HEK293 (cell line): ENCODE data around the gene SHCBP1.

Experiments used
- HOXA7 ChIP-seq: sonication (generic); formaldehyde crosslinking; IDR thresholded peaks from 2 replicates; pipeline ENCODE4 v1.8.1; 2022; ENCODE audit warnings: missing genetic modification reagents, borderline replicate concordance
- ZNF274 ChIP-seq, 2 experiments: fragments of 200-500 bp in 1 of 2; fragments of 450-650 bp in 1 of 2; sonication (Bioruptor generic) in 1 of 2; formaldehyde crosslinking in 1 of 2; IDR thresholded peaks; 2 replicates each; pipeline versions ENCODE4 v1.5.1 to v1.6.1; 2014 to 2016; ENCODE audit warnings: borderline replicate concordance in 1 of 2, inconsistent platforms in 1 of 2, low read length in 1 of 2, missing biosample characterization in 1 of 2, missing genetic modification characterization in 1 of 2
- ZNF514 ChIP-seq: fragments of 450-650 bp; formaldehyde crosslinking; IDR thresholded peaks from 2 replicates; pipeline ENCODE4 v1.5.1; 2016; ENCODE audit warnings: missing biosample characterization, missing genetic modification characterization
- ZNF558 ChIP-seq: fragments of 450-650 bp; formaldehyde crosslinking; IDR thresholded peaks from 2 replicates; pipeline ENCODE4 v1.5.1; 2016; ENCODE audit warnings: missing biosample characterization, missing genetic modification characterization
- TF ChIP-seq, protein P1 (sequence below): fragments of 450-650 bp; formaldehyde crosslinking; IDR thresholded peaks from 2 replicates; pipeline ENCODE4 v1.5.1; 2016; ENCODE audit warnings: missing biosample characterization, missing genetic modification characterization
- TF ChIP-seq, protein P2 (sequence below): fragments of 450-650 bp; formaldehyde crosslinking; IDR thresholded peaks from 2 replicates; pipeline ENCODE4 v1.5.1; 2016; ENCODE audit warnings: missing biosample characterization, missing genetic modification characterization

DNA sequence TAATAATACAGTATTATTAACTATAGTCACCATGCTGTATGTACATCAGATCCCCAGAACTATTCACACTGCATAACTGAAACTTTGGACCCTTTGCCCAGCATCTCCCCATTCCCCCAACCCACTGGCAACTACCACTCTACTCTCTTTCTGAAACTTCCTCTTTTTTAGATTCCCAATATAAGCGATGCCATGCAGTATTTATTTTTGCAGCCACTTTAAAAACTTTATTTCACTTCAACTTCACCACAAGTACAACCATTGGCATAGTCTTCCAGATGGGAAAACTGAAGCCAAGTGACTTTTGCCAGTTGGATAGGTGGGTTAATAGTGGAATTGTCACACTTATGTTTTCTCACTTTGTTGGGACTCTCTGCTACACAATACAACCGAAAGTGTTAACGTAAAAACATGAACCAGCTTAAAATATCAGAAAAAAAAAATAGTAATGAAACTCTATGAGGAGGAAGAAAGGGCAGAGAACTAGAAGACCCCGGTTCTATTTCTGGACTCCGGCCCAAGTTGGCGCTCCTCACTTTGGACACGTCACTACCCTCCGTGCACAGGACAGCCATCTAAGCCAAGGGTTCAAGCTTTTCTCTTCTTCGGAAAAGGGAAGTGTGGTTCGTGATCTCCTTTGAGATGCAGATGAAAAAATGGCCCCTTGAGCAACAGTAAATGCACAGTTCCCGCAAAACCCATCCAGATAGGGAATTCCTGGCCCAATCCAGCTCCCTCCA, 743 bp downstream of the SHCBP1 start:
- TF ChIP-seq ZNF514 (no peak), ZNF274 (IDR thresholded peaks at IDR 0.05; ENCODE audit: low read length) (no peak), ZNF274 (tag by site-specific recombination; IDR thresholded peaks at IDR 0.05; ENCODE audit: borderline replicate concordance) (no peak), HOXA7 (no peak), ZNF558 (tag by site-specific recombination) (no peak)
- TF ChIP-seq, protein P1, sequence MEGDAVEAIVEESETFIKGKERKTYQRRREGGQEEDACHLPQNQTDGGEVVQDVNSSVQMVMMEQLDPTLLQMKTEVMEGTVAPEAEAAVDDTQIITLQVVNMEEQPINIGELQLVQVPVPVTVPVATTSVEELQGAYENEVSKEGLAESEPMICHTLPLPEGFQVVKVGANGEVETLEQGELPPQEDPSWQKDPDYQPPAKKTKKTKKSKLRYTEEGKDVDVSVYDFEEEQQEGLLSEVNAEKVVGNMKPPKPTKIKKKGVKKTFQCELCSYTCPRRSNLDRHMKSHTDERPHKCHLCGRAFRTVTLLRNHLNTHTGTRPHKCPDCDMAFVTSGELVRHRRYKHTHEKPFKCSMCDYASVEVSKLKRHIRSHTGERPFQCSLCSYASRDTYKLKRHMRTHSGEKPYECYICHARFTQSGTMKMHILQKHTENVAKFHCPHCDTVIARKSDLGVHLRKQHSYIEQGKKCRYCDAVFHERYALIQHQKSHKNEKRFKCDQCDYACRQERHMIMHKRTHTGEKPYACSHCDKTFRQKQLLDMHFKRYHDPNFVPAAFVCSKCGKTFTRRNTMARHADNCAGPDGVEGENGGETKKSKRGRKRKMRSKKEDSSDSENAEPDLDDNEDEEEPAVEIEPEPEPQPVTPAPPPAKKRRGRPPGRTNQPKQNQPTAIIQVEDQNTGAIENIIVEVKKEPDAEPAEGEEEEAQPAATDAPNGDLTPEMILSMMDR (tag by site-specific recombination) = no peak
- TF ChIP-seq, protein P2, sequence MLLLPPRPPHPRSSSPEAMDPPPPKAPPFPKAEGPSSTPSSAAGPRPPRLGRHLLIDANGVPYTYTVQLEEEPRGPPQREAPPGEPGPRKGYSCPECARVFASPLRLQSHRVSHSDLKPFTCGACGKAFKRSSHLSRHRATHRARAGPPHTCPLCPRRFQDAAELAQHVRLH (tag by site-specific recombination) = no peak
